ENCODE measurements around the gene FHOD3.

DNA sequence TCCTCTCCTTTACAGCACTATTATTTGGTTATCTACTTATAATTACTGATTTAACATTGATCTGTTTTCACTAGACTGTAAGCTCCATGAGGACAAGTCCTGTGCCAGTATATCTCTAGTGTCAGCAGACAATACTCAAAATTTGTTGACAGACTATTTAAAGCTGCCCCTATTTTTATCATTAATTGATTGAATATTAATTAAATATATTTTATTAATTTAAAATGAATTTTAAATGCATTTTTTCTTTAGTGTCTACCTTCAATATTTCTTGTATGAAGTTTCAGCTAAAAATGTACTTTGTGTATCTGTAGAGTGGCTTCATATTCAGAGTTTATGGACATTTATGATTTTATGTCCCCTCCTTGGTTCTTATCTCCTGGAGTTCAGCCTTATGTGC lies 26.4 kb upstream of the FHOD3 start:
- no peak for TF ChIP-seq POLR2AphosphoS5 (IDR thresholded peaks at IDR 0.05; ENCODE audit: low read depth, low read length)
- no peak for TF ChIP-seq TAF1 (IDR thresholded peaks at IDR 0.05; ENCODE audit: low read depth, low read length)
